Diencephalon (tissue), 1 donor: ENCODE measurements around the gene TMEM218. TPM values are rescaled to one million over a fixed set of nuclear protein-coding genes. Genes with fewer than 3 reads are reported as not detected.

Experiments used
- total RNA-seq: library from RNA; depleted of rRNA; stranded (reverse); fragments of >200 nt; gene quantifications from one replicate; pipeline ENCODE4 v1.2.3, GENCODE V29; 2014

The TMEM218 gene
- 19.4 TPM for total RNA-seq

DNA sequence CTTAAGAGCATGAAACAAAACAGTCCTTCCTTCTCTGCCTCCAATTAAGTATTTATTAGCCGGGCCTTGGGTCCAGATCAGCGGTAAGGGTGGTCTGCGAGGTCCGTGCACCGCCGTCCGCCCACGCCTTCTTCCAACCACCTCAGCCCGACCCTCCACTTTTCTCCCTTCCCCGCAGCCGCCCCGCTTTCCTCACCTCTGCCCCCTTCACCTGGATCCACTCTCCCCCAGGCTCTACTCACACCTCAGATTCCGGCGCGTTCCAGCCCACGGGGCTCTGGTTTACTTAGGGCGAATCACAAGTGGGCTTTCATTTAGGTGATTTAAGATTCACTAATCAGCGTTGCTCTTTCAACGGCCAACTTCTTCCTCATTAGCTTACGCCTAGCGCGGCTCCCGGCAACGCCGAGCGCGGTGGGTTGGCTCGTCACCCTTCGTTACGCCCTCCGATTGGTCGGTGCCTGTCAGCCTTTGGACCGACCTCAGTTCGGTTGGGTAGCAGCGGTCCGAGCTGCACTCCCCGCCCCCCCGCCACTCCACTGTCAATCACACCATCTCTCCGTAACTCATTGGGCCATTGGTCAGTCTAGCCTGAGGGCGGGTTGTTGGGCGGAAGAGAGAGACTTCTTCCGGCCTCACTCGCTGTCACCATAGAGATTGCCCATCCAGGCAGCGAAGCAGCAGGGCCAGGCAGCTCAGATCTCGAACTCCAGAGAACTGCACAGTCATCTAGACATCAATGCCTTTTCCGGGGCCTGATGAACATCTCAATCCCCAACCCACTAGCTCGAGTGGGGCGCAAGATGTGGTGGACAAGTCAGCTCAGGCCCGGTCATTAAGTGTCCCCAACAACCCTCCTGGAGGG is at the start of gene TMEM218:
TMEM218 (minus strand) TSS at position 284 of the 865 bp plus-strand sequence. CDS start 9,385 bp downstream, outside the sequence.

DNA sequence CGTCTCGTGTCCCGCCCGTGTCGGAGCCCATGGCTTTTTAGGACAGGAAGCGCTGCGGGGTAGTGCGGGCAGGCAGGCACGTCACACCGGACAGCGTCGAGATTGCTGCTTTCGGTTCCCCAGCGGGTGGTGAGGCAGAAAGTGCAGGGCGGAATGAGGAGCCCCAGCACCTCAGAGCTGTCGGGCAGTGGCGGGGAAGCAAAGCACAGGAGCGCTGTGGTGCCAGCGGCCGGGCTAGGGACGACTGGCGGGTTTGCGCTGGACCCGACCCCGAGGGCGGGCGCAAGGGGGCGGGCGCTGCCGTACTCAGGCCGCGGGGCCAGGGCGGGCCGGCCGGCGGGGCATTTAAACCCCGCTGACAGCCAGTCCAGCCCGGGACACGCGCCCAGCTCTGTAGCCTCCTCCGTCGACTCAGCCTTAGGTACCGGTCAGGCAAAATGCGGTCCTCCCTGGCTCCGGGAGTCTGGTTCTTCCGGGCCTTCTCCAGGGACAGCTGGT is 48.4 kb downstream of the TMEM218 start, which contains the start of gene SLC37A2:
SLC37A2 (plus strand) TSS at position 375 of the 498 bp plus-strand sequence; CDS start at position 438, 63 bp downstream.

Other genes with a start within 250 kb of the TMEM218 start
- gene ROBO3, start 246.2 kb downstream of the TMEM218 start, total RNA-seq: 15.5 TPM
- 8.1 TPM for gene ROBO4, start 213.8 kb downstream of the TMEM218 start, total RNA-seq
- gene HEPN1, start 192.4 kb downstream of the TMEM218 start, total RNA-seq: not detected
- 59.3 TPM for gene HEPACAM, start 175.6 kb downstream of the TMEM218 start, total RNA-seq
- gene CCDC15, start 157.4 kb downstream of the TMEM218 start, total RNA-seq: 3.9 TPM
- gene SLC37A2, start 48.3 kb downstream of the TMEM218 start, total RNA-seq: 2.1 TPM
- gene PKNOX2, start 53.1 kb upstream of the TMEM218 start, total RNA-seq: 6.9 TPM